ENCODE measurements around the gene UMODL1. TPM values are rescaled to one million over a fixed set of nuclear protein-coding genes. Genes with fewer than 3 reads are reported as not detected.

UMODL1 gene
- total and polyA plus RNA-seq, 2 of the 13 experiments (the other 11 are each of a cell fraction or from before 2014, with no cell fraction given): not detected

GRCh38 chr21:42088658-42089057, 17.5 kb downstream of the UMODL1 start:
- H3K79me2 ChIP-seq (ENCODE audit: insufficient read depth, low read length): no peaks in the 10 kb centered on the region
- FAIRE-seq: no peak
- WGBS (ENCODE audit: low lambda C conversion rate): 14% methylated on average over 5 of the region's 5 CpGs
- no peaks in the 10 kb centered on the region for H3K9me3 ChIP-seq (ENCODE audit: low read length)
- POLR2A ChIA-PET: no interaction called here
- no peak for DNase-seq (ENCODE audit: low spot score)
- H3K27me3 ChIP-seq (ENCODE audit: control insufficient read depth in 1 of 2, insufficient read depth in 2 of 2, low read length in 2 of 2): peaks cover 0 to 24% of the 10 kb centered on the region in 2 experiments; a peak in 3 of 5 replicates
- TF ChIP-seq HNF1B (CRISPR knock-in tag; IDR thresholded peaks at IDR 0.05) (no peak), REST (IDR thresholded peaks at IDR 0.05; ENCODE audit: borderline replicate concordance in 1 of 2, low read depth in 1 of 2, low read length in 2 of 2) (no peak), KDM3A (CRISPR knock-in tag; IDR thresholded peaks at IDR 0.05; ENCODE audit: low read depth) (no peak)
- CTCF ChIA-PET (ENCODE audit: low intra/inter-chr PET ratio, low total read pairs): no interaction called here
- no peak for ATAC-seq
- BruUV-seq (replicated peaks): no TSS peak
- in situ Hi-C loops (cut with HindIII; ENCODE audit: extremely low pct_ligation_motif_present, low pct_unique_long_range_greater_than_20kb) (no loop called here), intact Hi-C loops (cut with micrococcal nuclease; ENCODE audit: unreplicated experiment) (no loop called here)
- no peaks in the 10 kb centered on the region for H4K20me1 ChIP-seq (ENCODE audit: insufficient read depth, low read length)
- no peak overlapping the region for H3K4me2 ChIP-seq (ENCODE audit: low read depth, low read length)
- no peaks in the 10 kb centered on the region for H3K36me3 ChIP-seq (replicated peaks in 1 of 2; ENCODE audit: control insufficient read depth in 1 of 2, insufficient read depth in 2 of 2, low read length in 2 of 2)
- no peak overlapping the region for H2AFZ ChIP-seq (ENCODE audit: low read length)
- H3K4me1 ChIP-seq (ENCODE audit: insufficient read depth, low read length): peaks cover 7% of the 10 kb centered on the region
- H3K4me3 ChIP-seq (replicated peaks in 1 of 3; ENCODE audit: insufficient read depth in 1 of 3, low read depth in 2 of 3, low read length in 3 of 3): no peak overlapping the region
- H3K9ac ChIP-seq (ENCODE audit: insufficient read depth, low read depth, low read length): no peak overlapping the region
- no peak overlapping the region for H3K27ac ChIP-seq (ENCODE audit: extremely low read length, insufficient read depth, low read length)
